GM21786 (cell line): ENCODE data around the gene HSPA14.
"Not testable (repeated sequence)": the region's sequence is repeated elsewhere in the genome, so short reads cannot be mapped to it uniquely, and the experiment has no call there.

Experiments
- ATAC-seq: cut with Tn5 transposase; IDR thresholded peaks from one replicate; pipeline ENCODE4 v1.9.1; 2021; ENCODE audit not compliant: unreplicated experiment

The HSPA14 gene

DNA sequence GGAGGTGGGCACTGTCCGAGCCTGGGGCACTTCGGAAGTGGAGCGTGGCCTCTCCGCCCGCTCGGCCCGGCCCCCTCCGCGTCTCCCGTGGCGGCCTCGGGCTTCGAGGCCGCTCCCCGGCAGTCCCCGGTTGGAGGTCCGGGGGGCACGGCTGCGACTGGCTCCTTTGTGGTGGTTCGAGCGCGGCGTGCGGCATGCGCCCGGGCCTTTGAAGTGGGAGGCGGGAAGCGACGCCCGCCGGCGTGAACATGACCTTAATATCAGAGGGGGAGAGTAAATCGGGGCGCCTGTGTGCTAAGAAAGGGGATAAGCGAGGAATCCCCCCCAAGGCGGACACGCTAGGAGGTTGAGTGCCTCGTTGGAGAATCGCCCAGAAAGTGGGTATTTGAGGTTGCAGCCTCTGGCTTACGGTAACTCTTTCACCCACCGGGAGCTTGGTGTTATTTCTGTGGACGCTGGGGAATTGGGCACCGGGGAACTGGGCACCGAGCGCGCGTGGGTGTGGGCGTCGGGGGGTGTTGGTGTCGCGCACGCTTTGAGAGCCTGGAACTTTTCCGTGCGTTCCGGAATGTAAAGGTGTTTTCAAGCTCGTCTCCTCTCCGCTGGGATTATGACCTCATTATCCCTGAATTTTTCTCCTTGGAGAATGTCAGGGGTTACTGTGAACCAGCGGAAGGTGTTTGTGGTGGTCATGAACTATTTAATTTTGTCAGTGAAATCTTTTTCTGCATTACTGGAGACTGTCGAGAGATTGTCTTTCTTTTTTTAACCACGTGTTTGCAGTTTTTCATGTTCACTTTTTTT lies 41.2 kb downstream of the HSPA14 start:
- ATAC-seq: peak; percentile 8

DNA sequence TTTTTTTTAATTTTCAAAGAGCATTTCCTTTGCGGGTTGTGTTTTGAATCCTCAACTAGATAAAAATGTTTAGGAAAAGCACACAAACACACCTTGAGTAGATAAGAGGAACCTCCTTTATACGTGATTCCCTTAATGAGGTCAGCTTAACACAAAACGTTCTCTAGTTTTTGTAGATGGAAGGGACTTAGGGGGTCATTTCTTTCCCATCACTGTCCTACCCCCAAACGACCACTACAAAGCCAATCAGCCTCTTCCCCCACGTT lies 41.8 kb downstream of the HSPA14 start:
- ATAC-seq: no peak

DNA sequence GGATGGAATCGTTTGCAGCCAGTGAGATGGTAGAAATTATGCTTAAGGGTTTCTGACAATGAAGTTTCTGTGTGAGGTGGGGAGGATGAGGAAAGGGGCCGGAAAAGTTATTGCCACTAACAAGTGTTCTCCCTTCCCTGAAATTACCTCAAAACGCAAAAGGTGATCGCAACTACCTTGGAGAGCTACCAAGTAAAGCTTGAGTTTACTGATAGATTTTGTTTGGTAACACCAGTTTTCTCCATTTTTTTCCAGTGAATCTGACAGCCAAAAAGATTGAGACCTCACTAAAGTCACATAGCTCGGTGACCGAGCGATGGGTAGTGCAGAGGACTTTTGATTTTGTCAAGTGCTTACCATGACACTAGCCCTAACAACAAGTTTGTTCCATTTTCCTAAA lies 42.1 kb downstream of the HSPA14 start:
- ATAC-seq: no peak

DNA sequence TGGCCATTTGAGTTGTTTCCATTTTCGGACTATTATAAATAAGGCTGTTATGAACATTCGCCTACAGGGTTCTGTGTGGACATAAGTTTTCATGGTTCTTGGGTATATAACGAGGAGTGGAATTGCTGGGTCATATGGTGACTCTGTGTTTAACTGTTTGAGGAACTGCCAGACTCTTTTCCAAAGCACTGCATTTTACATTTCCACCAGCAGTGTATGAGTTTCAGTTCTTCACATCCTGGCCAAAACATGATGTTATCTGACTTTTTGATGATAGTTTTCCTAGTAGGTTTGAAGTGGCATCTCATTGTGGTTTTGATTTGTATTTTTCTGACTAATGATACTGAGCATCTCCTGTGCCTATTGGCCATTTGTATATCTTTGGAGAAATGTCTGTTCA lies 46.0 kb downstream of the HSPA14 start:
- no peak for ATAC-seq

DNA sequence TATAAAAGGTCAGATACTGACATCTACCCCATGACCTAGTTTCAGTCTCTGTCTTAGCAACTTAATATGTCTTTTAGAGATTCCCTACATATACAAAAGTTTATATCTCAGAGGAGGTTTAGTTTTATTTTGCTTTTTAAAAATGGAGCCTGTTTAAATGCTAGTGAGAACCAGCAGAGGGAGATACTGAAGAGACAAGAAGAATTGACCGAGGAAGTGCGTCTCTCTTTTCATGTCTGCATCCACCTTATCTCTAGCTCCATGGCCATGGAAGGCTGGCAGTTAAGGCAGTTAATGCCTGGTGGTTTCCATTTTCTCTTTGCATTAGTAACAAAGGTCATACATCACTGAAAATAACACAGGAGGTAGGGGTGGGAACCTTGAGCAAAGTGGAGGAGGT lies 51.2 kb downstream of the HSPA14 start:
- ATAC-seq: no peak

DNA sequence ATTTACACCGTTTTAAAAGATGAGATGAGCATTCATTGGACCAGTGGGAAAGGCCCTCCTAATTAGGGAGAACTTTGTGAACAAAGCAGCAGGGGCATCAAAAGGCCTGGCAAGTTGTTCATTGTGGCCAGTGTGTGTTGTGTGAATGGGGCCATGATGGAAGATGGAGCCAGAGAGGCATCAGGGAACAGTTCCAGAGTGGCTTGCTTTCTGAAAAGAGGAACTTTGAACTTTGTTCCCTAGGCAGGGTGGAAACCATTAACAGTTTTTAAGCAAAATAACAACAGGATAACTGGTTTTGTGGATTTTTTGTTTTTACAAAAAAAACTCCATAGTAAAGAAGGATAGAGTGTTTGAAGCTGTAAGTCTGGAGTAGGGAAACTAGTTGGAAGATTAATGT lies 53.0 kb downstream of the HSPA14 start:
- no peak for ATAC-seq

DNA sequence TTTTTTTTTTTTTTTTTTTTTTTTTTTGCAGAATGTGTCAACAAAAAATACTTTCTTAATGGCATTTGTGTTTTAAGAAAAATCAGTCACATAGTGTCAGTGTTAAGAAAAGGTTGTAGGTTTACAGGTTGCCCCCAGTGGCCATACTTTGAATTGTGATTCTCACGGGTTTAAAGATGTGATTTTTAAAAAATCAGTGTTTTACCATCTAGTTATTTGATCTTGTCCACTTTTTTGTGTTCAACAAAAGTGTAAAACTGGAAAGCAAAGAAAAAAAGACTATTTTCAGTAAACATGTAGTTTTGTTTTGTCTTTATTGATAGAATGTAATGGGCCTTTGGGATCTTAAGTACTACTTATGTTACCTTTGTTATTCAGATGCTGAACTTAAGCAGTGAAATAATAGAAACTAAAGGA lies 66.2 kb downstream of the HSPA14 start:
- ATAC-seq: no peak

DNA sequence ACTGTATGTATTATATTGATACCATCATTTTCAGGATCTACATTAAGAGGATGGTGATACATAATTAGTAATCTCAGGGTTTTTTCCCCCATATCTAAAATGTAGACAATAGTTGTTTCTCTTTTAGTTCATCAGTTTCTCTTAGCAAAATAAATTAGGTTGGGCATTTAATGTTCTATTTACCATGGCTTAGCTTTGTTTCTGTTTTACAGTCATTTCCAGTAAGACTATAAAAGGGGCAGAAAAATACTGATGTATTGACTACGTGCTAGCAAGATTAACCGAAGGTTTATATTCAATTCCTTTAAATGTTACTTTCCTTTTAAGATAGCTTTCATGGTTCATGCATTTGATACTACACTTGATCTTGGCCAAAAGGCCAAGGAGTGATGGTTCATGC lies 66.8 kb downstream of the HSPA14 start:
- no peak for ATAC-seq

DNA sequence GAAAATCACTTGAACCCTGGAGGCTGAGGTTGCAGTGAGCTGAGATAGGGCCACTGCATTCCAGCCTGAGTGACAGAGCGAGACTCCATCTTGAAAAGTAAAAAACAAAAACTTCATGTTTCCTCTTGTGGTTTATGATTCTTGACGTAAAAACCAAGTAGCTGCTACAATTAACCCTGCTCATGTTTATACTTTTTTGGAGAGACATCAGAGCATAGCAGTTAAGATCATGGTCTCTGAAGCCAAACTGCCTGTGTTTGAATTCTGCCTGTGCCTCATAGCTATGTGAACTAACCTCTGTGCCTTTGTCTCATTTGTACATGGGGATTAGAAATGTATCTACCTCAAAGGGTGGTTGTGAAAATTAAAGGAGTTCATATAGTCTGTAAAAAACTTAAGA lies 67.8 kb downstream of the HSPA14 start:
- ATAC-seq: no peak

DNA sequence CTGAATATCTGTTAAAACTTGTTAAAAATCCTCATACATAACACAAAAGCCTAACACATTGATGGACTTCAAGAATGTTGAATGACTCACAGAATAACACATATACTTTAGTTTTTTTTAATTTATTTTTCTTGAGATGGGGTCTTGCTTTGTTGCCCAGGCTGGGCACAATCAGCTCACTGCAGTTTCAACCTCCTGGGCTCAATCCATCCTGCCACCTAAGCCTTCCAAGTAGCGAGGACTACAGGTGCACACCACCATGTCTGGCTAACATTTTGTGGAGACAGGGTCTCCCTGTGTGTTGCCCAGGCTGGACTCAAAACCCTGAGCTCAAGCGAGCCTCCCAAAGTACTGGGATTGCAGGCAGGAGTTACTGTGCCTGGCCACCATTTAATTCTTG lies 68.7 kb downstream of the HSPA14 start:
- ATAC-seq: no peak

DNA sequence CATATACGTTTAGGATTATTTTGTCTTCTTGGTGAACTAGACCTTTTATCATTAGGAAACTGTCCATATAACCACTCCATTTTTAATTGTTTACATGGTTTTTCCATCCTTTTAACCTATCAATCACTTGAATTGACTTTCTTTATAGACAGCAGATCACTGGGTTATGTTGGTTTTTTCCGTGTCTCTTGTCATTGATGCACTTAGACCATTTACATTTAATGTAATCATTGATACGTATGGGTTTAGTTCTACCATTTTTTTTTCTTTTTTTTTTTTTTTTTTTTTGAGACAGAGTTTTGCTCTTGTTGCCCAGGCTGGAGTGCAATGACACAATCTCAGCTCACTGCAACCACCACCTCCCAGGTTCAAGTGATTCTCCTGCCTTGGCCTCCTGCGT lies 69.5 kb downstream of the HSPA14 start:
- ATAC-seq: not testable (repeated sequence)

DNA sequence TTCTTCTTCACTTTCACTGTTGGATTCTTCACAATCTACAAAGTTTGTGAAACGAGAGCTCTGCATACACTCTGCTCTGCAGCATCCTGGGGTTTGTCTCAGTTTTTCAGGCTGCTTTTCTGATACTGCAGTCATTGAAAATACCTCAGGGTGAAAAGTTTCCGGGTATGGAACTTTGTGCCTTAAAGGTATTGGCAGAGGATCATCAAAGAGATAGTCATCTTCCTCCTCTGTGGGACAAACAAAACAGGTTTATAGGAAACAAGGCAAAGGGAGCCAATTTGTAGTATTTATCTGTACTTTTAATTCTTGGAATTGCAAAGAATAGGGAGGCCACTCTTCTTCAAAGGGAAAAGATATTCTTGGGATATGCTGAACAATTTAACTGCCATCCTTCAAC lies 71.0 kb downstream of the HSPA14 start:
- no peak for ATAC-seq

DNA sequence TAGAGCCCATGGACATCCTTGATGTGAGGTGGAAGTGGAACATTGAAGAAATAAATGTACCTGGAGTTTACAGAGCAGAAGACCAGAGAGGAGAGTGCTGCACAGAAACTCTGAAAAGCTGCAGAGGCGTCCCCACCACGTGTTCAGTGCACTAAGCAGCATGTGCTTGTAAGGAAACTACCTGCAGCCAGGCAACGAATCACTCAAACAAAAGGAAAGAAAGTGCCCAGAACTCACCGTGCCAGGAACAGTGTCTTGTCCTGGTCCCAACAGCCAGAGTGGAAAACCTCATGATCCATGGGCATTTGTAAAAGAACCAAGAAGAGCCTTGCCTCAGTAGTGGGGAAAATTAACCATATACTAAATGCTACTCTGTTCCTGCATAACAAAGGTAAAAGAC lies 72.8 kb downstream of the HSPA14 start:
- no peak for ATAC-seq

DNA sequence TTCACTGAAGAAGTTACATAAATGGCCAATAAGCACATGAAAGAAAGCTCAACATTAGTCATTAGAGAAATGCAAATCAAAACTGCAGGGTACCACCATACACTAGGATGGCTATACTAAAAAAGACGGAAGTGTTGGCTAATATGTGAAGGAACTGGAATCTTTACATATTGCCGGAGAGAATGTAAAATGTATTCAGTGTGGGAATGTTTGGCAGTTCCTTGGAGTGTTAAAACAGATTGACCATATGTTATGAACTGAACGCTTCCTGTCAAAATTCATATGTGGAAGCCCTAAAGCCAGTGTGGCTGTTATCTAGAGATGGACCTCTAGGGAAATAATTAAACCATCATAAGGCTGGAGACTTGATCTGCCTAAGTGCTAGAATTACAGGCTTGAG lies 73.7 kb downstream of the HSPA14 start:
- ATAC-seq: no peak

DNA sequence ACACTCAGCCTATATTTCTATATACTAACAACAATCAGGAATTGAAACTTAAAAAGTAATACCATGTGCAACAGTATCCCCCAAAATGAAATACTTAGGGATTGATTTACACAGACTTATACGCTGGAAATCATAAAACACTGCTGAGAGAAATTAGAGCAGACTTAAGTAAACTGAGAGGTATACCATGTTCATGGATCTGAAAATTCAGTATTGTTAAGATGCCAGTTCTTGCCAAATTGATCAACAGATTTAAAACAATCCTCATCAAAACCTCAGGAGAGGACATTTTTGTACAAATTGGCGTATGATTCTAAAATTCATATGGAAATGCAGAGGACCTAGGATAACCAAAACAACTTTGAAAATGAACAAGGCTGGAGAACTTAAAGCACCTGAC lies 78.5 kb downstream of the HSPA14 start:
- ATAC-seq: no peak

DNA sequence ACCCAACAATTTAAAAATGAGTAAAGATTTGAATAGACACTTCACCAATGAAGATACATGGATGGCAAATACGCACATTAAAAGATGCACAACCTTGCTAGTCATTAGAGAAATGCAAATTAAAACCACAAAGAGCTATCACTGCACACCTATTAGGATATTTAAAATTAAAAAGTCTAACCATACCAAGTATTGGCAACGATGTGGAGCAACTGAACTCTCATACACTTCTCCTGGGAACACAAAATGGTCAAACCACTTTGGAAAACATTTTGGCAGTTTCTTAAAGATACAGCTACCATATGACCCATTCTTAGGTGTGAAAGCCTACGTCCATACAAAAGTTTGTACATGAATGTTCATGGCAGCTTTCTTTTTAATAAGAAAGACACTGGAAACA lies 79.7 kb downstream of the HSPA14 start:
- ATAC-seq: no peak

DNA sequence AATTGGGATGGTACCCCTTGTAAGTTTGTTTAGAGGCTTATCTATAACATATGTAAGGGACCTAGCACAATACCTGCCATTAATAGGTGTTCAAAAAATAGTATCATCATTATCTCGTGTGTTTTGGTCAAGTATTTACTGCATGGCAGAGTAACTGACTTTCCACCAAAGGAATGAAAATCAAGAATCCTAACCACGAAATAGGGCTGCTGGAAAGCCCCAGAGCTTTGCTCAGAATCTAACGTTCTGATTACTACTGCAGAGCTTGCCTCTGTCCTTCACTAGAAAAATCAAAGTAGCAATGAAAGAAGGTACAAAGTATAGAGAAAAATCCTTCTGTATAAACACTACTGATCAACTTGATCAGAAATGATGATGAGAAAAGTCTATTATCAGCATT lies 80.9 kb downstream of the HSPA14 start:
- ATAC-seq: no peak
